Spleen (tissue), 11 donors: ENCODE measurements around the gene CDX1. TPM values are rescaled to one million over a fixed set of nuclear protein-coding genes. Genes with fewer than 3 reads are reported as not detected.

Experiments
- DNase-seq: peaks from one replicate; pipeline ENCODE4 v3.0.0-alpha.2; 2020
- H3K27ac ChIP-seq, 8 donors: fragments of 200-600 bp; sonication (generic) in 7 of 8; 1 replicate in 4 of 8; 2 replicates in 4 of 8; pipeline versions ENCODE4 v1.5.0 to v1.8.0; 2016 to 2021; ENCODE audit warnings: inconsistent platforms in 4 of 8, mild to moderate bottlenecking in 4 of 8, moderate library complexity in 1 of 8
- H3K27me3 ChIP-seq, 7 donors: fragments of 200-600 bp; sonication (generic) in 6 of 7; replicated peaks in 1 of 7; 1 replicate in 4 of 7; 2 replicates in 3 of 7; pipeline versions ENCODE4 v1.5.0 to v1.8.0; 2016 to 2021; ENCODE audit warnings: inconsistent platforms in 3 of 7, mild to moderate bottlenecking in 1 of 7
- H3K36me3 ChIP-seq, 6 donors: fragments of 200-600 bp; sonication (generic) in 5 of 6; 1 replicate in 4 of 6; 2 replicates in 2 of 6; pipeline versions ENCODE4 v1.5.0 to v1.8.0; 2016 to 2021; ENCODE audit warnings: inconsistent platforms in 2 of 6
- H3K4me1 ChIP-seq, 6 donors: fragments of 200-600 bp; sonication (generic) in 5 of 6; 1 replicate in 3 of 6; 2 replicates in 3 of 6; pipeline versions ENCODE4 v1.5.0 to v1.8.0; 2016 to 2021; ENCODE audit warnings: inconsistent platforms in 3 of 6
- H3K4me3 ChIP-seq, 8 donors: fragments of 200-600 bp; sonication (generic) in 7 of 8; 1 replicate in 4 of 8; 2 replicates in 4 of 8; pipeline versions ENCODE4 v1.5.0 to v1.8.0; 2016 to 2021; ENCODE audit warnings: inconsistent platforms in 4 of 8, mild to moderate bottlenecking in 4 of 8, moderate library complexity in 2 of 8
- H3K9me3 ChIP-seq, 8 donors: fragments of 200-600 bp; sonication (generic) in 7 of 8; 1 replicate in 4 of 8; 2 replicates in 4 of 8; pipeline versions ENCODE4 v1.5.0 to v1.8.0; 2016 to 2021; ENCODE audit warnings: inconsistent platforms in 4 of 8
- POLR2A ChIP-seq, 3 donors: fragments of 450-650 bp; IDR thresholded peaks; one replicate each; pipeline ENCODE4 v1.5.1; 2017; ENCODE audit warnings: antibody characterized with exemption in 3 of 3, mild to moderate bottlenecking in 1 of 3
- POLR2AphosphoS5 ChIP-seq, 3 donors: sonication (generic); formaldehyde crosslinking; IDR thresholded peaks; one replicate each; pipeline ENCODE4 v1.5.1; 2017; ENCODE audit warnings: antibody characterized with exemption in 3 of 3
- WGBS, 5 donors: extraction: QIAGEN DNeasy Blood & Tissue Kit in 3 of 5; methylation state at CpG; one replicate each; pipeline versions ENCODE4 v1.1.5 to v1.1.7; 2013 to 2018; 5-methylcytosine and 5-hydroxymethylcytosine counted together
- intact Hi-C: fragments of 100-400 bp; cut with DNase I; formaldehyde crosslinking; loops from one replicate; pipeline ENCODE4 v1.15.0; 2023; ENCODE audit warnings: low total_unique reads
- polyA plus RNA-seq, 3 donors: library from polyadenylated mRNA; stranded (reverse); fragments of 200-250 nt; gene quantifications; one replicate each; pipeline ENCODE4 v1.2.1, GENCODE V29; 2013
- total RNA-seq, 7 donors: library from RNA; depleted of rRNA in 3 of 7; stranded (reverse); fragments of >200 nt in 3 of 7; fragmentation: NEBNext Ultra II Directional in 4 of 7; extraction: Animal tissue kit (Norgen Biotek cat#: 25700) in 4 of 7; gene quantifications; one replicate each; pipeline versions ENCODE4 v1.1.0 to v1.2.1, GENCODE V29; 2016 to 2021
- TF ChIP-seq, protein P1 (sequence below), 11 experiments: fragments of 200-600 bp in 7 of 11; fragments of 450-650 bp in 4 of 11; sonication (generic) in 4 of 11; IDR thresholded peaks in 8 of 11; conservative IDR thresholded peaks in 3 of 11; 1 replicate in 7 of 11; 2 replicates in 4 of 11; pipeline versions ENCODE4 v1.4.0 to v1.8.0; 2016 to 2021; ENCODE audit warnings: antibody characterized with exemption in 11 of 11, inconsistent platforms in 4 of 11, mild to moderate bottlenecking in 1 of 11
- donor health status: healthy with polysubstance abuse.
- donor health status: DM: no; HTN: no; CAD: no; lungs with moderate emphysema.
- donor health status: DM: no; HTN: no; CAD: no.
- donor health status: Bipolar disorder and iron deficiency.
- donor health status: healthy.
- donor health status: DM: no; HTN: no; CAD: no.
- donor health status: DM: yes; HTN: yes; CAD: no.

Gene CDX1
- total and polyA plus RNA-seq, 10 donors, result 0.25 to 1.3 (median 0.41) TPM; not detected in 5

DNA sequence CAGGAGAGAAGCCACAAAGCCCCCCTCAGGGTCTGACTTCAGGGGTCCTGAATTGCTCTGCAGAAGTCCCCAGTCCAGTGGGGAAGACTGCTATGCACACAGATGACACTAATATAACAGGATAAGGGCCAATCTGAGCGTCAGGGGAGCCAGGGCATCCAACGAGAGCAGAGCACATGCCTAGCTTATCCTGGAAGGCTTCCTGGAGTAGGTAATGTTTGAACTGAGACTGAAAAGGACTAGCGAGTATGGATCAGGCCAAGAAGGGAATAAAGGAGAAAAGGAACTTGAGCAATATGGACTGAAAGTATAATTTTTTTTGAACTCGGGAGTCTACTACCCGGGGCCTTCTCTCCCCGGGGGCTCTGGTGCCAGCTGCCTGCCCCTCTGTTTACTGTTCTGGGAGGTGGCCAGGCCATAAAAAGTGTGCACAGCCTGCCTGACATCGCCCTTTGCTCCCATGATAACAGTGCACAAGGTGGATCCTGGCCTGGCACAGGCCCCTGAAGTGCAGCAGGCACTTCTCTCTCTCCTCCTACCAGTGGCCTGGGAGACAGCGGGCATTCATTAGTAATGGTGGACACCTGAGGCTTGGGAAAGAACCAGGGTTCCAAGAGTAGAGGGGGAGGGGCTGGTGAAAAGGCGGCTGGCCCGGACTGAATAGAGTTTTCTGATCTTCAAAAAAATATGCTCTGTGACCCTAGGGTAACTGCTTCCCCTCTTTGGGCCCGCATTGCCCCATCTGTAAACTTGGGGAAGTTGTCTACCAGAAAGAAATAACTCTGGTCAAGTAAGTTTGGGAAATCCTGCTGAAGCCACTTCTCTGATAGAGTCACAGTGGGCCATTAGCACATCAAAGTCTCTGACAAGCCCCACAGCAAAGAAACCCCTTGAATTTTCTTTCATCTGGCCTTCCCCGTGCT, 18.7 kb downstream of the CDX1 start:
- no peak overlapping the region for H3K27ac ChIP-seq
- intact Hi-C loops, result no loop called here
- no peak for DNase-seq
- H3K9me3 ChIP-seq, result no peaks in the 10 kb centered on the region
- peaks cover 0 to 21% (median 9%) of the 10 kb centered on the region in 6 donors for H3K4me1 ChIP-seq
- no peaks in the 10 kb centered on the region for H3K36me3 ChIP-seq
- no peak overlapping the region for H3K4me3 ChIP-seq
- WGBS, 5 donors, result 66 to 84% (median 74%) methylated on average over 11 to 12 of the region's 12 CpGs
- H3K27me3 ChIP-seq, result peaks cover 0 to 30% (median 14%) of the 10 kb centered on the region in 7 donors
- TF ChIP-seq, protein P1, sequence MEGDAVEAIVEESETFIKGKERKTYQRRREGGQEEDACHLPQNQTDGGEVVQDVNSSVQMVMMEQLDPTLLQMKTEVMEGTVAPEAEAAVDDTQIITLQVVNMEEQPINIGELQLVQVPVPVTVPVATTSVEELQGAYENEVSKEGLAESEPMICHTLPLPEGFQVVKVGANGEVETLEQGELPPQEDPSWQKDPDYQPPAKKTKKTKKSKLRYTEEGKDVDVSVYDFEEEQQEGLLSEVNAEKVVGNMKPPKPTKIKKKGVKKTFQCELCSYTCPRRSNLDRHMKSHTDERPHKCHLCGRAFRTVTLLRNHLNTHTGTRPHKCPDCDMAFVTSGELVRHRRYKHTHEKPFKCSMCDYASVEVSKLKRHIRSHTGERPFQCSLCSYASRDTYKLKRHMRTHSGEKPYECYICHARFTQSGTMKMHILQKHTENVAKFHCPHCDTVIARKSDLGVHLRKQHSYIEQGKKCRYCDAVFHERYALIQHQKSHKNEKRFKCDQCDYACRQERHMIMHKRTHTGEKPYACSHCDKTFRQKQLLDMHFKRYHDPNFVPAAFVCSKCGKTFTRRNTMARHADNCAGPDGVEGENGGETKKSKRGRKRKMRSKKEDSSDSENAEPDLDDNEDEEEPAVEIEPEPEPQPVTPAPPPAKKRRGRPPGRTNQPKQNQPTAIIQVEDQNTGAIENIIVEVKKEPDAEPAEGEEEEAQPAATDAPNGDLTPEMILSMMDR (IDR thresholded peaks at IDR 0.05 in 8 of 11, conservative IDR thresholded peaks at IDR 0.05 in 3 of 11), result no peak
- TF ChIP-seq POLR2AphosphoS5 (IDR thresholded peaks at IDR 0.05) (no peak), POLR2A (IDR thresholded peaks at IDR 0.05) (no peak)

DNA sequence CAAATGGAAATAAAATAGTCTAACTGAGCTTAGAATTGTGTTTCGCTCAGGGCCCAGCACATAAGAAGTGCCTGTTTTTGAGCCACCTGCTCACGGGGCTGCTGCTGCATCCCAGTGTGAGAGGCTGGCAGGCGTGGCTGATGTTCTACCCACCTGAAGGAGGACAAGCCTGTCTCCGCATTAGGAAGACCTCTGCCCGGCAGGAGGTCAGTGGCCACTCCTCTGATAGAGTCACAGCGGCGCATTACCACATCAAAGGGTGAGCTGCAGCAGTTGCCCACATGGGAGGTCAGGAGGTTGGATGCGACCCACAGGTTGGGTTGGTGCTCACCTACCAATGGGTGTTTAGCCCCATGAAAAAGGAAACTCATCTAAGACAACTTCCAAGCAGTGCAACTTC, 19.6 kb downstream of the CDX1 start:
- Histone ChIP-seq H3K9me3 (no peaks in the 10 kb centered on the region), H3K36me3 (no peaks in the 10 kb centered on the region), H3K4me1 (peaks cover 0 to 16% (median 3%) of the 10 kb centered on the region in 6 donors), H3K4me3 (no peak overlapping the region), H3K27ac (no peak overlapping the region), H3K27me3 (peaks cover 0 to 39% (median 23%) of the 10 kb centered on the region in 7 donors)
- intact Hi-C loops, result no loop called here
- WGBS, 5 donors, result 86 to 97% (median 94%) methylated on average over 7 to 8 of the region's 8 CpGs
- TF ChIP-seq POLR2AphosphoS5 (IDR thresholded peaks at IDR 0.05) (no peak), POLR2A (IDR thresholded peaks at IDR 0.05) (no peak)
- TF ChIP-seq, protein P1 (IDR thresholded peaks at IDR 0.05 in 8 of 11, conservative IDR thresholded peaks at IDR 0.05 in 3 of 11), result no peak
- no peak for DNase-seq

DNA sequence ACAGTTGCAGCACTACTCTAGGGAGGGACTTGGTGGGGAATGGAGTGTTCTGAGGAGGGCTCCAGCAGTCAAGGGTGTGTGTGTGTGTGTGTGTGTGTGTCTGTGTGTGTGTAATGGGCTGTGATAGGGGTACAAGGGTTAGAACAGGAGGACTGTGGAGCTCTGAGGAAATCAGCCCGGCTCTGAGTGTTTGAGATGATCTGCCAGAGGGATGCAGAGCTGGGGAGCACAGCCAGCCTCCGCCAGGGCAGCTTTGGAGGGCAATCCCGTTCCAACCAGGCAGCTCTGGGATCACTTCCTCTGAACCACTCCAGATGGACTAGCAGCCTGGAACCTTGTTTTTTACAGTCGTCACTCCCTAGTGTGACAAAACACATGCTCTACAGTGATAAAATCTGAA, 20.3 kb downstream of the CDX1 start:
- DNase-seq, result no peak
- TF ChIP-seq POLR2AphosphoS5 (IDR thresholded peaks at IDR 0.05), result no peak
- TF ChIP-seq POLR2A (IDR thresholded peaks at IDR 0.05), result no peak
- TF ChIP-seq, protein P1 (IDR thresholded peaks at IDR 0.05 in 8 of 11, conservative IDR thresholded peaks at IDR 0.05 in 3 of 11), result no peak
- Histone ChIP-seq H3K27ac (no peak overlapping the region), H3K36me3 (no peaks in the 10 kb centered on the region), H3K4me1 (peaks cover 0 to 16% (median 3%) of the 10 kb centered on the region in 6 donors), H3K27me3 (peaks cover 0 to 46% (median 23%) of the 10 kb centered on the region in 7 donors), H3K4me3 (no peak overlapping the region), H3K9me3 (no peaks in the 10 kb centered on the region)
- WGBS, 5 donors, result 46 to 79% (median 70%) methylated on average over 4 of the region's 4 CpGs
- intact Hi-C loops, result no loop called here

DNA sequence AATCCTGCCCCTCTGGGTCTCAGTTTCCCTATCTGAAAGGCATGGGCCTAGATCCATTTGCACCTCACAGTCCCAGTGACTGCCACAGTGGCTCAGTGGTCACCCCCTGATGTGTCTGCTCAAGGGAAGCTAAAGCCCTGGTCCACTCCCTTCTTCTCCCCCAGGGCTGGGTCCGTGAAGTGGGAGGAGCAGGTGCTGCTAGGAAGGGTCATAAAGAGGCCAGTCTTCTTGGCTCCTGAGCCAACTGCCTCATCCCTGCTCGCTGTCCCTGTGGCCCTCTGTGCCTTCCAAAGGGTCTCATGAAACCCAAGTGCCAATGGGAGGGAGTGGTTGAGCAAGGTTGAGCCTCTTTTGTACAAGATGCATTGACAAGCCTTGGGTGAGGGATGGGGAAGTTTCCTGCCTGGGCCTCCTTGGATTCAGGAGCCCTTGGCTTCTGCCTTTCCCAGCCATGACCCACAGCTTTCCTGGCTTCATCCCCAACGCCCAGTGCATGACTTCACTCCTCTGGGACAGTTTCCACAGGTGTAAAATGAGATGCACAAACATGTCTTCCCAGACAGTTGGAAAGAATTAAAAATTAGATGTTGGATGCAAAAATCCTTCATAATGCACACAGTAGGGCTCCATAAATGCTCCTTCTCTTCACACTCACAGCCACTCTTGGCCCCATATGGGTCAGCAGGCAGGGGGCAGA, 21.7 kb downstream of the CDX1 start:
- Histone ChIP-seq H3K36me3 (no peaks in the 10 kb centered on the region), H3K4me1 (peaks cover 0 to 16% (median 3%) of the 10 kb centered on the region in 6 donors), H3K9me3 (no peaks in the 10 kb centered on the region), H3K4me3 (no peak overlapping the region), H3K27me3 (peaks cover 0 to 58% (median 23%) of the 10 kb centered on the region in 7 donors), H3K27ac (no peak overlapping the region)
- DNase-seq, result no peak
- TF ChIP-seq POLR2AphosphoS5 (IDR thresholded peaks at IDR 0.05) (no peak), POLR2A (IDR thresholded peaks at IDR 0.05) (no peak)
- TF ChIP-seq, protein P1 (IDR thresholded peaks at IDR 0.05 in 8 of 11, conservative IDR thresholded peaks at IDR 0.05 in 3 of 11), result no peak
- intact Hi-C loops, result no loop called here
- WGBS, 5 donors, result 46 to 61% (median 50%) methylated on average over 3 of the region's 3 CpGs
